GM10847 (cell line): ENCODE measurements around the gene FAM156B.
"Not testable (repeated sequence)": the region's sequence is repeated elsewhere in the genome, so short reads cannot be mapped to it uniquely, and the experiment has no call there.

Experiments
- POLR2A ChIP-seq: IDR thresholded peaks from 2 replicates; pipeline ENCODE4 v1.6.1; 2011; ENCODE audit not compliant: insufficient read length; ENCODE audit errors: extremely low read depth

Gene FAM156B

GRCh38 chrX:52896855-52897709 is at the start of gene FAM156B:
Gene FAM156B (plus strand): TSS chrX:52897330. CDS start chrX:52907226, 9,896 bp downstream.
- TF ChIP-seq POLR2A = not testable (repeated sequence)

- no peak for TF ChIP-seq POLR2A
These were observed 44.8 kb upstream of the FAM156B start for GRCh38 chrX:52852110-52852860.

- no peak for TF ChIP-seq POLR2A
These were observed 31.7 kb upstream of the FAM156B start for GRCh38 chrX:52865343-52865998.

- TF ChIP-seq POLR2A = no peak
These were observed 29.4 kb upstream of the FAM156B start, which contains the start of gene XAGE3 for GRCh38 chrX:52867610-52868348. Gene XAGE3 (minus strand): TSS chrX:52868083. CDS start chrX:52867133, 950 bp downstream.

GRCh38 chrX:52870046-52870445 is 27.1 kb upstream of the FAM156B start:
- TF ChIP-seq POLR2A = no peak

- TF ChIP-seq POLR2A = no peak
These were observed 22.5 kb upstream of the FAM156B start for GRCh38 chrX:52874661-52875060.

GRCh38 chrX:52923781-52924241 is 26.7 kb downstream of the FAM156B start:
- no peak for TF ChIP-seq POLR2A

- TF ChIP-seq POLR2A = no peak
These were observed 36.1 kb downstream of the FAM156B start for GRCh38 chrX:52933213-52933612.

GRCh38 chrX:52933976-52934703 is 37.0 kb downstream of the FAM156B start:
- TF ChIP-seq POLR2A = no peak

- peak; percentile 59 for TF ChIP-seq POLR2A
These were observed 37.8 kb downstream of the FAM156B start for GRCh38 chrX:52934704-52935469.
